H9 (cell line): Measurements from ENCODE around the gene INTS6L. TPM values are rescaled to one million over a fixed set of nuclear protein-coding genes. Genes with fewer than 3 reads are reported as not detected.
"Not testable (repeated sequence)": the region's sequence is repeated elsewhere in the genome, so short reads cannot be mapped to it uniquely, and the experiment has no call there.

ENCODE experiments used
- DNase-seq: peaks from one replicate; pipeline ENCODE4 v3.0.0-alpha.2; 2017
- H2AFZ ChIP-seq: one replicate; pipeline ENCODE4 v1.6.1; 2013; ENCODE audit warnings: mild to moderate bottlenecking, low read length, control low read depth, moderate library complexity
- H2AK5ac ChIP-seq: 2 replicates; pipeline ENCODE4 v1.6.1; 2013; ENCODE audit warnings: low read length, control low read depth, mixed read lengths; ENCODE audit not compliant: insufficient read length
- H2BK120ac ChIP-seq: one replicate; pipeline ENCODE4 v1.6.1; 2013; ENCODE audit warnings: low read depth, mild to moderate bottlenecking, low read length, control low read depth, inconsistent platforms; ENCODE audit not compliant: poor library complexity, severe bottlenecking
- H2BK12ac ChIP-seq: 2 replicates; pipeline ENCODE4 v1.6.1; 2013; ENCODE audit warnings: low read length, control low read depth, mixed read lengths, low read depth; ENCODE audit not compliant: insufficient read length
- H2BK15ac ChIP-seq: 2 replicates; pipeline ENCODE4 v1.6.1; 2013; ENCODE audit warnings: low read depth, low read length, control low read depth
- H2BK20ac ChIP-seq: one replicate; pipeline ENCODE4 v1.6.1; 2013; ENCODE audit warnings: low read depth, mild to moderate bottlenecking, low read length, control low read depth, inconsistent platforms; ENCODE audit not compliant: poor library complexity, severe bottlenecking
- H2BK5ac ChIP-seq: 2 replicates; pipeline ENCODE4 v1.6.1; 2013; ENCODE audit warnings: low read length, control low read depth, mixed read lengths; ENCODE audit not compliant: insufficient read length
- H3K14ac ChIP-seq: 2 replicates; pipeline ENCODE4 v1.6.1; 2013; ENCODE audit warnings: low read length, control low read depth; ENCODE audit not compliant: insufficient read depth
- H3K18ac ChIP-seq: 2 replicates; pipeline ENCODE4 v1.6.1; 2013; ENCODE audit warnings: low read depth, mild to moderate bottlenecking, mixed read lengths, low read length, control low read depth; ENCODE audit not compliant: insufficient read length
- H3K23ac ChIP-seq: 2 replicates; pipeline ENCODE4 v1.6.1; 2013; ENCODE audit warnings: low read length, control low read depth, mixed read lengths, low read depth; ENCODE audit not compliant: insufficient read length
- H3K23me2 ChIP-seq: 2 replicates; pipeline ENCODE4 v1.6.1; 2013; ENCODE audit warnings: low read depth, mild to moderate bottlenecking, mixed read lengths, low read length, control low read depth; ENCODE audit not compliant: insufficient read length, poor library complexity, severe bottlenecking
- H3K27ac ChIP-seq: 2 replicates; pipeline ENCODE4 v1.5.1; 2013; ENCODE audit warnings: low read length, control low read depth, mixed read lengths, low read depth; ENCODE audit not compliant: insufficient read length
- H3K27me3 ChIP-seq: 2 replicates; pipeline ENCODE4 v1.6.1; 2013; ENCODE audit warnings: low read length, control low read depth, inconsistent platforms; ENCODE audit not compliant: insufficient read depth
- H3K4ac ChIP-seq: 2 replicates; pipeline ENCODE4 v1.6.1; 2013; ENCODE audit warnings: low read depth, mild to moderate bottlenecking, control low read depth, inconsistent platforms, low read length, moderate library complexity
- H3K4me1 ChIP-seq: 2 replicates; pipeline ENCODE4 v1.6.1; 2013; ENCODE audit warnings: low read length, control low read depth, inconsistent platforms; ENCODE audit not compliant: insufficient read depth
- H3K4me2 ChIP-seq: 2 replicates; pipeline ENCODE4 v1.6.1; 2013; ENCODE audit warnings: low read length, control low read depth, mixed read lengths; ENCODE audit not compliant: insufficient read length, insufficient read depth
- H3K56ac ChIP-seq: 2 replicates; pipeline ENCODE4 v1.6.1; 2013; ENCODE audit warnings: low read depth, mild to moderate bottlenecking, mixed read lengths, low read length, control low read depth; ENCODE audit not compliant: insufficient read length
- H3K79me1 ChIP-seq: 2 replicates; pipeline ENCODE4 v1.6.1; 2013; ENCODE audit warnings: low read depth, mild to moderate bottlenecking, moderate library complexity, low read length, control low read depth, inconsistent platforms; ENCODE audit not compliant: insufficient read depth, poor library complexity, severe bottlenecking
- H3K79me2 ChIP-seq: 2 replicates; pipeline ENCODE4 v1.6.1; 2013; ENCODE audit warnings: low read length, control low read depth, inconsistent platforms; ENCODE audit not compliant: insufficient read depth
- H3K9ac ChIP-seq: 2 replicates; pipeline ENCODE4 v1.6.1; 2013; ENCODE audit warnings: low read length, control low read depth, mixed read lengths; ENCODE audit not compliant: insufficient read length; ENCODE audit errors: extremely low read depth
- H3K9me3 ChIP-seq: one replicate; pipeline ENCODE4 v1.6.1; 2013; ENCODE audit warnings: low read depth, low read length, inconsistent platforms; ENCODE audit not compliant: control insufficient read depth
- H3T11ph ChIP-seq: one replicate; pipeline ENCODE4 v1.6.1; 2013; ENCODE audit warnings: mild to moderate bottlenecking, low read length, control low read depth, inconsistent platforms
- H4K20me1 ChIP-seq: one replicate; pipeline ENCODE4 v1.6.1; 2013; ENCODE audit not compliant: control insufficient read depth, insufficient read length, insufficient read depth
- H4K5ac ChIP-seq: 2 replicates; pipeline ENCODE4 v1.6.1; 2013; ENCODE audit warnings: low read depth, mild to moderate bottlenecking, mixed read lengths, low read length, control low read depth; ENCODE audit not compliant: insufficient read length
- H4K8ac ChIP-seq: replicated peaks from 2 replicates; pipeline ENCODE4 v1.6.1; 2013; ENCODE audit warnings: low read length, control low read depth, mixed read lengths, low read depth; ENCODE audit not compliant: insufficient read length
- H4K91ac ChIP-seq: 2 replicates; pipeline ENCODE4 v1.6.1; 2013; ENCODE audit warnings: low read depth, mild to moderate bottlenecking, moderate library complexity, mixed read lengths, low read length, control low read depth; ENCODE audit not compliant: insufficient read length
- H3K27ac Mint-ChIP-seq, 3 experiments: 2 replicates in 2 of 3; 3 replicates in 1 of 3; pipeline ENCODE4 v1.8.0; 2020 to 2021; ENCODE audit warnings: mixed read lengths in 3 of 3, mild to moderate bottlenecking in 1 of 3, moderate library complexity in 1 of 3
- H3K27me3 Mint-ChIP-seq: 2 replicates; pipeline ENCODE4 v1.8.0; 2021; ENCODE audit warnings: low read depth, mild to moderate bottlenecking, moderate library complexity, mixed read lengths
- H3K36me3 Mint-ChIP-seq, 3 experiments: 2 replicates in 2 of 3; 3 replicates in 1 of 3; pipeline ENCODE4 v1.8.0; 2020 to 2021; ENCODE audit warnings: low read depth in 3 of 3, mixed read lengths in 3 of 3; ENCODE audit not compliant: insufficient read depth in 1 of 3
- H3K4me1 Mint-ChIP-seq, 2 experiments: 2 replicates each; pipeline ENCODE4 v1.8.0; 2020; ENCODE audit warnings: mixed read lengths in 2 of 2
- H3K4me3 Mint-ChIP-seq, 2 experiments: 2 replicates in 1 of 2; 3 replicates in 1 of 2; pipeline ENCODE4 v1.8.0; 2020 to 2021; ENCODE audit warnings: mild to moderate bottlenecking in 2 of 2, mixed read lengths in 2 of 2, moderate library complexity in 1 of 2
- H3K9me3 Mint-ChIP-seq, 2 experiments: 2 replicates in 1 of 2; 3 replicates in 1 of 2; pipeline ENCODE4 v1.8.0; 2020; ENCODE audit warnings: mild to moderate bottlenecking in 2 of 2, mixed read lengths in 2 of 2, moderate library complexity in 1 of 2
- WGBS: extraction: QIAGEN DNeasy Blood & Tissue Kit; methylation state at CpG from one replicate; pipeline ENCODE4 v1.1.7; 2013; ENCODE audit warnings: missing lambda C conversion rate, low lambda C conversion rate, mixed read lengths; ENCODE audit not compliant: insufficient read length; ENCODE audit errors: extremely low coverage; 5-methylcytosine and 5-hydroxymethylcytosine counted together
- total RNA-seq: library from RNA; stranded (reverse); gene quantifications from 2 replicates; pipeline ENCODE4 v1.2.1, GENCODE V29; 2021

INTS6L gene
- total RNA-seq, 1 experiment from 2014 or later: 7.8 TPM

- not testable (repeated sequence) for DNase-seq, H2BK120ac ChIP-seq, H3K9ac ChIP-seq, H2BK5ac ChIP-seq, H3K4me1 ChIP-seq, H3K36me3 Mint-ChIP-seq, H3K27ac ChIP-seq, H3K56ac ChIP-seq, H2BK15ac ChIP-seq, H4K91ac ChIP-seq, H3K79me2 ChIP-seq, H3K23ac ChIP-seq, H2AK5ac ChIP-seq, H3K27me3 ChIP-seq, H3K4me2 ChIP-seq, H2BK12ac ChIP-seq, H3K14ac ChIP-seq, H4K5ac ChIP-seq, H4K8ac ChIP-seq, H2AFZ ChIP-seq, H3K4ac ChIP-seq, H4K20me1 ChIP-seq, H3K4me1 Mint-ChIP-seq, H3K18ac ChIP-seq, H2BK20ac ChIP-seq, H3K79me1 ChIP-seq, H3T11ph ChIP-seq, H3K4me3 Mint-ChIP-seq, H3K23me2 ChIP-seq, H3K27ac Mint-ChIP-seq
- Mint-ChIP-seq H3K9me3 (peaks cover 51 to 67% of the 10 kb centered on the region in 2 experiments), H3K27me3 (peaks cover 11% of the 10 kb centered on the region)
- H3K9me3 ChIP-seq: peaks cover 16% of the 10 kb centered on the region
- WGBS: no CpG with 5 or more reads among the region's 1 CpG
These were observed 74.0 kb downstream of the INTS6L start for GRCh38 chrX:135594453-135594852.
